HG03103 (cell line): ENCODE results near the gene CASR.
"Not testable (repeated sequence)": the region's sequence is repeated elsewhere in the genome, so short reads cannot be mapped to it uniquely, and the experiment has no call there.

Experiments
- ATAC-seq: cut with Tn5 transposase; IDR thresholded peaks from one replicate; pipeline ENCODE4 v1.9.1; 2021; ENCODE audit warnings: low read depth; ENCODE audit not compliant: unreplicated experiment

The CASR gene, protein sequence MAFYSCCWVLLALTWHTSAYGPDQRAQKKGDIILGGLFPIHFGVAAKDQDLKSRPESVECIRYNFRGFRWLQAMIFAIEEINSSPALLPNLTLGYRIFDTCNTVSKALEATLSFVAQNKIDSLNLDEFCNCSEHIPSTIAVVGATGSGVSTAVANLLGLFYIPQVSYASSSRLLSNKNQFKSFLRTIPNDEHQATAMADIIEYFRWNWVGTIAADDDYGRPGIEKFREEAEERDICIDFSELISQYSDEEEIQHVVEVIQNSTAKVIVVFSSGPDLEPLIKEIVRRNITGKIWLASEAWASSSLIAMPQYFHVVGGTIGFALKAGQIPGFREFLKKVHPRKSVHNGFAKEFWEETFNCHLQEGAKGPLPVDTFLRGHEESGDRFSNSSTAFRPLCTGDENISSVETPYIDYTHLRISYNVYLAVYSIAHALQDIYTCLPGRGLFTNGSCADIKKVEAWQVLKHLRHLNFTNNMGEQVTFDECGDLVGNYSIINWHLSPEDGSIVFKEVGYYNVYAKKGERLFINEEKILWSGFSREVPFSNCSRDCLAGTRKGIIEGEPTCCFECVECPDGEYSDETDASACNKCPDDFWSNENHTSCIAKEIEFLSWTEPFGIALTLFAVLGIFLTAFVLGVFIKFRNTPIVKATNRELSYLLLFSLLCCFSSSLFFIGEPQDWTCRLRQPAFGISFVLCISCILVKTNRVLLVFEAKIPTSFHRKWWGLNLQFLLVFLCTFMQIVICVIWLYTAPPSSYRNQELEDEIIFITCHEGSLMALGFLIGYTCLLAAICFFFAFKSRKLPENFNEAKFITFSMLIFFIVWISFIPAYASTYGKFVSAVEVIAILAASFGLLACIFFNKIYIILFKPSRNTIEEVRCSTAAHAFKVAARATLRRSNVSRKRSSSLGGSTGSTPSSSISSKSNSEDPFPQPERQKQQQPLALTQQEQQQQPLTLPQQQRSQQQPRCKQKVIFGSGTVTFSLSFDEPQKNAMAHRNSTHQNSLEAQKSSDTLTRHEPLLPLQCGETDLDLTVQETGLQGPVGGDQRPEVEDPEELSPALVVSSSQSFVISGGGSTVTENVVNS

DNA sequence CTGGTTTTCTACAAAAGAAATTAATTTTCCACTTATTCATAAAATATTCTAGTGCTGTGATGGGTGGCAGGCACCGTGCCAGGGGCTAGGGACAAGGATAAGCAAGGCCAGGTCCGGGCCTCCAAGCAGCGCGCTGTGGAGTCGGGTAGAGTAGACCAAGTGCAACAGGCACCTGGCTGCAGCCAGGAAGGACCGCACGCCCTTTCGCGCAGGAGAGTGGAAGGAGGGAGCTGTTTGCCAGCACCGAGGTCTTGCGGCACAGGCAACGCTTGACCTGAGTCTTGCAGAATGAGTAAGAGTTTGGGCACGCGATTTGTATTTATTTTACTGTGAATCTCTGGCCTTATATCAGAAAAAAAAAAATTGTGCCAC lies at the start of gene CASR:
Gene CASR (plus strand): TSS at position 148 of the 372 bp plus-strand sequence. CDS start 70,522 bp downstream, outside the sequence.
- ATAC-seq = no peak

DNA sequence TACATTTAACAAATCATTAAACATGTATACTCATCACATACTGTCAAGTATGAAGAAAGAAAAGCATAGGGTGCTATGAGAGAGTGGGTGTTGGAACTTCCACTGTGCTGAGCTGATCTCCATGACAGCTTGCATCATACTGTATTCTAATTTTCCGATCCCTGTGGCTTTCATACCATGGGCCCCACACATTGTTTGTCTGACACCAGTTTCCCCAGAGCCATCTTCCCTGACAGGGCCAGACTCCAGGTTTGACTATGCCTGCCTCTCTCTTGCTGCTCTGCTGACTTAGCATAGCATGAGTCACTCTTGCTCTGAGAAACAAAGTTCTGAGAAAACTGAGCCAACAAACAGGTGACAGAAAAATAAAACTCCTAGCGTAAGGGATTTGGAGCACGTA lies 37.0 kb upstream of the CASR start:
- ATAC-seq = peak; percentile 84

DNA sequence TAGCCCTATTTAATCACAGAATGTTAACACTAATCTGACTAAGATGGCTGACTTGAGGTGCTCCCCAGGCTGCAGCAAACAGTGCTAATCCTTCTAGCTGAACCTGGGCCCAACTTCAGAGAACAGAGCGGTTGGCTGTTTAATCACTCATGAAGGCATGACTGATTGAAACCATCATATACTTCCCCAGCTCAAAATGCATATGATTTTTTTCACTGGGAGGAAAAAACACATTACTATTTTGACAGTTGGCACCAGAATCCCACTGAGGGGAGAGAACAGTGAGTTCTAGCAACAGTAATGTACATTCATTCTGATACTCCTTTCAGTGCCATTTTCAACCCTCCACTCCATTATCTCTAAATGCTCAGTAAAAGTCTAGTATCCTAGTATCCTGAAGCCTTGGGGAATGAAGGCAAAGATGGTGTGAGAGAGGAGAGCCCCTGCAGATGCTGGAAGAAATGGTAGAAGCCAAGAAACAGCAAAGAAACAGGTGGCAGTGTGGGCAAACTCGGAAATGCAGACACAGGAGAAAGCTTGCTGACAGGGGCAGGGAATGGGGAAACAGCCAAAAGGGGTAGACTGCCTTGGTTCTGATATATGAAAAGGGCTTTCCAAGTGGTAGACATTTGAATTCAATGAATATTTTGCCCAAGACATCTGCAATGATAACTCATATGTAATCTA lies 34.4 kb upstream of the CASR start:
- ATAC-seq = no peak

DNA sequence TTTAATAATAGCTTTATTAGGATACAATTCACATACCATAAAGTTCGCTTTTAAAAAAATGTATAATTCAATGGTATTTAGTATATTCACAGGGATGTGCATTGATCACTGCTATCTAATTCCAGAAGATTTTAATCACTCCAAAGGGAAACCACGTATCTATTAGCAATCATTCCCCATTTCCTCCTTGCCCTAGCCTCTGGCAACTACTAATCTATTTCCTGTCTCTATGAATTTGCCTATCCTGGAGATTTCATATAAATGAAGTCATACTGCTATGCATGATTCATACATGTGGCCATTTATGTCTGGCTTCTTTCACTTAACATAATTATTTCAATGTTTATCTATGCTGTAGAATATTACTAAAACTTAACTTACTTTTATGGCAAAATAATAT lies 32.0 kb upstream of the CASR start:
- no peak for ATAC-seq

DNA sequence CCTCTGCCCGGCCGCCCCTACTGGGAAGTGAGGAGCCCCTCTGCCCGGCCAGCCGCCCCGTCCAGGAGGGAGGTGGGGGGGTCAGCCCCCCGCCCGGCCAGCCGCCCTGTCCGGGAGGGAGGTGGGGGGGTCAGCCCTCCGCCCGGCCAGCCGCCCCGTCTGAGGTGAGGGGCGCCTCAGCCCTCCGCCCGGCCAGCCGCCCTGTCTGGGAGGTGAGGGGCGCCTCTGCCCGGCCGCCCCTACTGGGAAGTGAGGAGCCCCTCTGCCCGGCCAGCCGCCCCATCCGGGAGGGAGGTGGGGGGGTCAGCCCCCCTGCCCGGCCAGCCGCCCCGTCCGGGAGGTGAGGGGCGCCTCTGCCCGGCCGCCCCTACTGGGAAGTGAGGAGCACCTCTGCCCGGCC lies 18.5 kb upstream of the CASR start:
- ATAC-seq = not testable (repeated sequence)

DNA sequence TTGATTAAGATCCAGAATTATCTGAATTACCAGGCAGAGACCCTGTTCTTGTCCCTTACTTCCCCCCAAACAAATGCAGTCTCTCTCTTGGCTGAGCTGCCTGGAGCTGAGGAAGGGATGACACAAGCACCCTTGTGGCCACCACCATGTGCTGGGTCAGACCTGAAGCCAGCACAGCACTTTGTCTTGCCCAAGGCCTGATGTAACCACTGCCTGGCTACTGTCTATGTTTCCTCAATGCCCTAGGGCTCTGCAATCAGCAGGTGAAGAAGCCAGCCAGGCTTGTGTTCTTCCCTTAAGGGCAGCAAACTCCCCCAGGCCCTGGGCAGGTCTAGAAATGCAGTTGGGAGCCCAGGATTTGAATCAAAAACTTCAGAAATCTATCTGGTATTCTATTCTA lies 15.8 kb upstream of the CASR start:
- ATAC-seq = no peak

DNA sequence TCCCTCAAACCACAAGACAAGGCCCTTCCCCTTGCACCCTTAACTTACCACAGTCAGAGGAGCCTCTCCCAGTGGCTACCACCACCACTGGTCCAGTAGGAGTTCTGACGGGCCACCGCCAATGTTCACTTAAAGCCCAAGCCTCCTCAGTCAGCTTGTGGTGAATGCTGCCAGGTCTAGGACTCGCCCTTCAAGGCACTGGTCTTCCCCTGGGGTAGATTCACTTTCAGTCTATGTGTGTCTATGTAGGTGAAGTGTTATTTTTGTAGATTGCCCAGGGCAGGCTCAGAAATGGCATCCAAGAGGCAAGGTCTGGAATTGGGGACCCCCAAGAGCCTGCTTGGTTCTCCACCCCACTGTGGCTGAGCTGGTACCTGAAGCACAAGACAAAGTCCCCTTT lies 15.4 kb upstream of the CASR start:
- ATAC-seq = no peak

DNA sequence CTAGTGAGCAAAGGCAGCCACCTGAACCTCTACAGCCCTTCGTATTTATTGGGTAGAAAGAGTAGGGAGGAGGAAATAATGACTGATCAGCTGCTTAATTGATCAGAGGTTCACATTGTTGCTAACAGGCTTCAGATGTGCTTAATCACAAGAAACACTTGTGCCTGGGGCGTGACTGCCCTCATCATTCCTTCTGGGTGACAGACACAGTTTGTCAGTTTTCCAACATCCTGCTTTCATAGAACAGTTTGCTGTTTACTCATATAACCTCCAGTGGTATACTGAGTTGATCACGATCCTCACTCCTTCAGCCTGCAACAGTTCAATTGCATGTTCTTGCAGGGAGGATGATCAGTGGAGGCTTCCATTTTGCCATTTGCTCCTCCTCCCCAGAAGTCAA lies 13.6 kb upstream of the CASR start:
- no peak for ATAC-seq

DNA sequence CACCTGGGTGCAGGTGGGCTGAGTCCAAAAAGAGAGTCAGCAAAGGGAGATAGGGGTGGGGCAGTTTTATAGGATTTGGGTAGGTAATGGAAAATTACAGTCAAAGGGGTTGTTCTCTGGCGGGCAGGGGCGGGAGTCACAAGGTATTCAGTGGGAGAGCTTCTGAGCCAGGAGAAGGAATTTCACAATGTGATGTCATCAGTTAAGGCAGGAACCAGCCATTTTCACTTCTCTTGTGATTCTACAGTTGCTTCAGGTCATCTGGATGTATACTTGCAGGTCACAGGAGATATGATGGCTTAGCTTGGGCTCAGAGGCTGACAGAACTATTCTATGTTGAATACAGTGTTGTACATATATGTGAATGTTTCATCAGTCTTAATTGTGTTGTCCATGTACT lies 12.1 kb upstream of the CASR start:
- ATAC-seq = not testable (repeated sequence)

DNA sequence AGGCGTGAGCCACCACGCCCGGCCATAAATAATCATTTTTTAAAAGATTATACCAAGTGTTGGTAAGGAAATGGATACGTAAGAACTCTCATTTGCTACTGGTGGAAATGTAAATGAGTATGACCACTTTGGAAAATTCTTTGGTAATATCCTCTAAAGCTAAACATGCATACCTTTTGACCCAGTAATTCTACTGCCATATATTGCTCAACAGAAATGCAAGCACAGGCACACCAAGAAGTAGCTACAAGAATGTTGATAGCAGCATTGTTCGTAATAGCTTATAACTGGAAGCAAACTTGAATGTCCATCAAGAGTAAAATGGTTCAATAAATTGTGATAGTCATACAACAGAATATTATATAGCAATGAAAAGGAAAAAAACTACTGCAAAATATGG lies 4.8 kb upstream of the CASR start:
- no peak for ATAC-seq

DNA sequence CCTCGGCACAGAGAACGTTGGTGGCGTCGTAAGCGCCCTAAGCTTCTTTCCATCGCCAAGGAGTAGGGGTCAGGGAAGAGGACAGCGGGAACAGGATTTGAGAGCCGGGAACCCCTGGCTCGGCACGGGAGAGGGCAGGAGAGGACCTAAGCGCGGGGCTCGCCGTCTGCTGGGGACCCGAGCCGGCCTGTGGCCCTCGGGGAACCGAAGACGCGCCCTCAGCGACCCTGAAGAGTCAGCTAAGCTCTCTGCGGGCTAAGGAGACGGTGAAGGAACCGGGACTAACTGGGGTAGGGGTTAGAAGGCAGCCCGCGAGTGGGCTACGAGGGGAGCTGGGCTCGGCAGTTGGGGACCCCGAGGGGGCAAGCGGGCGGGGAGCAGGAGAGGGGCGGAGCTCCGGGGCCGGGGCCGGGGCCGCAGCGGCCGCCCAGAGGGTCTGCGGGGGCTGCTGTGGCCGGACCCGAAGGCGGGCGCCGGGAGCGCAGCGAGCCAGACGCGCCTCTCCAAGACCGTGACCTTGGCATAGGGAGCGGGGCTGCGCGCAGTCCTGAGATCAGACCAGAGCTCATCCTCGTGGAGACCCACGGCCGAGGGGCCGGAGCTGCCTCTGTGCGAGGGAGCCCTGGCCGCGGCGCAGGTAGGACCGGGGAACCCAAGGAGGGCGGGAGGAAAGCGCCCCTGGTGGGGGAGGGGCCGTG lies 574 bp downstream of the CASR start:
- ATAC-seq = no peak

DNA sequence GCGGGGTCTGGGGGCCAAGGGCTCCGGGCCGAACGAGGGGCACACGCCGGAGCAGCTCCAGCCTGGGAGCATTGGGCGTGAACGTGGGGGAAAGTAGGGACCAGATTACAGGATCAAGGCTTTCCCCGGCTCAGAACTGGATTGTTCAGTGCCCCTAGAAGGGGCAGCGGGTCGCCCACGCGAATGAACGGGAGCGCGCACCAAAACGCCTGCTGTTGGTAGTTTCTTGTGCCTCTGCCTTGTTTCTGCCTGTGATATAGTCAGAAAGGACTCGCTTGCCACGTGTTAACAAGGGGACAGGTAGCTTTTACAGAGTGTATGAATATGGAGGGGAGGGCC lies 1.1 kb downstream of the CASR start:
- no peak for ATAC-seq

DNA sequence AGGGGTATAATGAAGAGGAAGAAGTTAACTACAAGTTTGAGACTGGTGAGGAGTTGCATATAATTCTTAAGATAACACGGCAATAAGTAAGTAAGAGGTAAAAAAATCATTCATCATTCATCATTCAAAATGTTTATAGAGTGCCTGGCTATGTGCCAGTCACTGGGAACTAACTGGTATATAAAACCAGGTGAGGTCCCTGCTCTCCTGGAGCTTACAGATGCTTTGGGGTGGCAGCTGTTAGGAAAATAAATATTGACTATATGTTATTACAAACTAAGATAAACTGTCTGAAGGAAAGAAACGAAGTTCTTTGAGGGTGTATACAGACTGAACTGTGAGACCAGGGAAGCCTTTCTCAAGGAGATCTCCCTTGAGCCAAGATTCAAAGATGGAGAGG lies 2.9 kb downstream of the CASR start:
- ATAC-seq = no peak

DNA sequence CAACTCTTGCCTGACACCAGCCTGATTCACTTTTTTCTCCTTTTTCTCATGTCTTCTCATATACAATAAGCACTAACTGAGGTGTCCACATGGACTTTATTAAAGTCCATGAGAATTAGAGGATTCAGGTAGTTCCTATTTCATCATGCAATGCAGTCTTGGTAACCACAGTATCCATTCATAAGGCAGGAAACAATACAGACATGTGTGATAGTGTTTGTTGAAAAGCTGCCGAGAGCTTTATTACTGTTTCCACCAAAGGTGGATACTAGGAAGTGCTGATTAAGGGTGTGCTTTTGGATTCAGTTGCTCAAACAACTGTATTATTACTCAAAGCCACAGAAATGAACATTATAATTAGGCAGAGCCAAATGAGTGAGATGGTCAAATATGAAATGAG lies 5.3 kb downstream of the CASR start:
- ATAC-seq = no peak

DNA sequence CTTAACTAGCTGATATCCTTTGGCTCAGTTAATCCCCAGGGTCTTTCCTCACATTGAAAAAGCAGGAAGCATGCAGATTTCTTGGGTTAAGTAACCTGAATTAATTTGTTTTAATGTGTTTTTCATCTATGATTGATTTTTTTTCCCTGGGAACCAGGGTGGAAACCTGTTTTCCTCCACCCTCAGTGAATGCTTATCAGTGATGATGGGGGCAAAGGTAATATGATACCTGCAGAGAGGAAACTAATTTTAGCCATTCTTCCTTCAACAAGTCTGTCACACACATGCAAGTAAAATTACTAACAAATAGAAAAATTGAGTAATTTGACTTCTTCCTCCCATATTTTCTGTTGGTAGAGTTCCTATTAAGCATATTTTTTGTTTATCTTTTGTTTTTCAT lies 5.9 kb downstream of the CASR start:
- no peak for ATAC-seq

DNA sequence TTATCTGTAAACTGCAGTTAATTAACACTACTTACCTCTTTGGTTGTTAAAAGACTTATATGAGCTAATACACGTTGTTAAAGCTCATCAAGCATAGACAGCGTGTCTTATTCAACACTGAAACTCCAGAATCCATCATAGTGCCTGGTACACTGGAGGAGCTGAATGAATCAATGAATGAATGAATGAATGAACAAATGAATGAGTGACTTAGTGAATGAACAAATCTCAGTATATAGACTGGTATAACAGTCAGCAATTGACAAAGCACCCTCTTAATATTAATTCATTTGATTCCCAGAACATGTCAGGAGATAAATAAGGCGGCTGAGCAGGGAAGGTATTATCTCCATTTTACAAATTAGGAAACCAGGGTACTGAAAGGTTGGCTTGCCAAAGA lies 7.1 kb downstream of the CASR start:
- no peak for ATAC-seq

DNA sequence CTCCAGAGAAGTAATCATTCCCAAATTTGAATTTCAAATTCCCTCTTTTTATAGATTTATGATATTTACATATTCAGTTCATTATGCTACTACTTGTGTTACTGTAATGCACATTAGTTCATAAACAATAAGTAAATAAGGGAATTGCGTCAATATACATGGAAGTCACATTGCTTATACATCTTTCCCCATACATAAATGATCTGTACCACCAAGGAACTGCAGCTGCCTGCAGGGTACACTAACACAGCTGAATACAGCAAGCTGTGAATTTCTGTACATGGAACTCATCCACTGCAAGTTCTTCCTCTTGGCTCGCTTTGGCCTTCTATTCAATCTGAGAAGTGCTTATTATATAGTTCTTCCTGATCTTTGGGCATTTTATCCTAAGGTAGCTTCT lies 15.5 kb downstream of the CASR start:
- ATAC-seq = no peak

DNA sequence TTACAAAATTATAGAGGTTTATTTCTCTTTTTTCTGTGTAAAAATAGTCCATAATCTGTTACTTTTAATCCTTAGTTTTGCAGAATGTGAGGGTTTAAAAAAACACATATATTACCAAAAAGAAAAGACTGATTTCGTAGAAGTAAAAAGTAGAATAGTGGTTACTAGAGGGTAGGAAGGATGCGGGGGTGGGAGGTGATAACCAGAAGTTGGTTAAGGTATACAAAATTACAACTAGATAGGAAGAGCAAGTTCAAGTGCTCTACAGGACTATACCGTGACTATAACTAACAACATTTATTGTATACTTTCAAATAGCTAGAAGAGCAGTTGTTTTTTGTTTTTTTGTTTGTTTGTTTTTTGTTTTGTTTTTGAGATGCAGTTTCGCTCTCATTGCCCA lies 16.1 kb downstream of the CASR start:
- ATAC-seq = no peak

DNA sequence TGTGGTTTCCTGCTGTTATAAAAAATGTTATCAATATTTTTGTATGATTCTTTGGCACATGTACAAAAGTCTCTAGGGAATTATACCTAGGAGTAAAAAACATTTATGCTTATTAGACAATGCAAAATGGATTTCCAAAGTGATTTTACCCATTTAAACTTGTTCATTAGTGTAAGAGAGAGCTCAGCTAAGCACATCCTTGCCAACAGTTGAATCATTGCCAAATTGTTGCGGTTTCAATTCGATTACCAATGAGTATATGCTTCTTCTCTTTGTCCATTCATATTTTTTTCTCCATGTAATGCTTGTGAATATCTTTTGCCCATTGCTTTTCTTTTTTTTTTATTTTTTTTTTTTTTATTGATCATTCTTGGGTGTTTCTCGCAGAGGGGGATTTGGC lies 17.2 kb downstream of the CASR start:
- no peak for ATAC-seq

DNA sequence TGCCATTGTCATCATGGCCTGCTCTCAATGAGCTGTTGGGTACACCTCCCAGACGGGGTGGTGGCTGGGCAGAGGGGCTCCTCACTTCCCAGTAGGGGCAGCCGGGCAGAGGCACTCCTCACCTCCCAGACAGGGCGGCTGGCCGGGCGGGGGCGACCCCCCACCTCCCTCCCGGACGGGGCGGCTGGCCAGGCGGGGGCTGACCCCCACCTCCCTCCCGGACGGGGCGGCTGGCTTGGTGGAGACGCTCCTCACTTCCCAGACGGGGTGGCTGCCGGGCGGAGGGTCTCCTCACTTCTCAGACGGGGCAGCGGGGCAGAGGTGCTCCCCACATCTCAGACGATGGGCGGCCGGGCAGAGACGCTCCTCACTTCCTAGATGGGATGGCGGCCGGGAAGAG lies 18.0 kb downstream of the CASR start:
- not testable (repeated sequence) for ATAC-seq
